Measurements from ENCODE around the gene GALNT18.

DNA sequence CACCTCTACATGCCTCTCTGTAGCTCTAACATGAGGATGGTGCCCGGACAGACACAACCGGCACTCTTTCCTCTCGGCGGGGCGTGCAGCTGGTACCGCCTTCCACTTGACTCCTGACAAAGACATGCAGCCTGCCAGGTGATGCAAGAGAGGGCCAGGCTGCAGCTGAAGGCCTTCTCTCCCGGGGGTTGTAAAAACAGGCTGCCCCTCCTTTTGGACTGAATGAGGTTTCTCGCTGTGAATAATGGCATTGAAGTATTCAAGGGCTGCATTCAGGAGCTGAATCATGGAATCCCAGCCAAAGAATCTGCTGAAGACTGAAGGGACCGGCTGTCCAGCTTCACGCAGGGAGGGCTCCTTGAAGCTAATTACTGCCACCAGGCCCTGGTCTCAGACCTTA, 110.9 kb downstream of the GALNT18 start:
- TF ChIP-seq, protein P1, sequence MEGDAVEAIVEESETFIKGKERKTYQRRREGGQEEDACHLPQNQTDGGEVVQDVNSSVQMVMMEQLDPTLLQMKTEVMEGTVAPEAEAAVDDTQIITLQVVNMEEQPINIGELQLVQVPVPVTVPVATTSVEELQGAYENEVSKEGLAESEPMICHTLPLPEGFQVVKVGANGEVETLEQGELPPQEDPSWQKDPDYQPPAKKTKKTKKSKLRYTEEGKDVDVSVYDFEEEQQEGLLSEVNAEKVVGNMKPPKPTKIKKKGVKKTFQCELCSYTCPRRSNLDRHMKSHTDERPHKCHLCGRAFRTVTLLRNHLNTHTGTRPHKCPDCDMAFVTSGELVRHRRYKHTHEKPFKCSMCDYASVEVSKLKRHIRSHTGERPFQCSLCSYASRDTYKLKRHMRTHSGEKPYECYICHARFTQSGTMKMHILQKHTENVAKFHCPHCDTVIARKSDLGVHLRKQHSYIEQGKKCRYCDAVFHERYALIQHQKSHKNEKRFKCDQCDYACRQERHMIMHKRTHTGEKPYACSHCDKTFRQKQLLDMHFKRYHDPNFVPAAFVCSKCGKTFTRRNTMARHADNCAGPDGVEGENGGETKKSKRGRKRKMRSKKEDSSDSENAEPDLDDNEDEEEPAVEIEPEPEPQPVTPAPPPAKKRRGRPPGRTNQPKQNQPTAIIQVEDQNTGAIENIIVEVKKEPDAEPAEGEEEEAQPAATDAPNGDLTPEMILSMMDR (IDR thresholded peaks at IDR 0.05): no peak
- no peak for TF ChIP-seq POLR2A (IDR thresholded peaks at IDR 0.05)
